Choroid plexus epithelial cell (primary cell): Measurements from ENCODE around the gene ZNF423.

ENCODE experiments used
- DNase-seq: peaks from one replicate; pipeline ENCODE4 v3.0.0-alpha.2; 2010; ENCODE audit warnings: low read depth
- H3K4me3 ChIP-seq: 2 replicates; pipeline ENCODE4 v1.5.1; 2011; ENCODE audit warnings: low read depth, mild to moderate bottlenecking, control low read depth, low read length, moderate library complexity
- CTCF ChIP-seq: conservative IDR thresholded peaks from 2 replicates; pipeline ENCODE4 v1.5.1; 2011; ENCODE audit warnings: low read depth, mild to moderate bottlenecking, control low read depth, inconsistent platforms, low read length, moderate library complexity

ZNF423 gene

GRCh38 chr16:49867796-49868668, 12.1 kb upstream of the ZNF423 start:
- H3K4me3 ChIP-seq: no peak overlapping the region
- no peak for DNase-seq
- TF ChIP-seq CTCF: no peak

GRCh38 chr16:49867234-49867633, 11.3 kb upstream of the ZNF423 start:
- no peak for DNase-seq
- no peak overlapping the region for H3K4me3 ChIP-seq

GRCh38 chr16:49866595-49867071, 10.7 kb upstream of the ZNF423 start:
- H3K4me3 ChIP-seq: no peak overlapping the region
- DNase-seq: no peak
- no peak for TF ChIP-seq CTCF

More at GRCh38 chr16:49867234-49867633, 11.3 kb upstream of the ZNF423 start:
- no peak for TF ChIP-seq CTCF

- no peak overlapping the region for H3K4me3 ChIP-seq
- no peak for DNase-seq
- TF ChIP-seq CTCF: no peak
Measured at GRCh38 chr16:49862694-49863093, 6.8 kb upstream of the ZNF423 start.

- no peak for DNase-seq
Measured at GRCh38 chr16:49861299-49861698, 5.4 kb upstream of the ZNF423 start.

GRCh38 chr16:49860593-49860992, 4.7 kb upstream of the ZNF423 start:
- TF ChIP-seq CTCF: no peak
- no peak for DNase-seq
- H3K4me3 ChIP-seq: no peak overlapping the region

More at GRCh38 chr16:49861299-49861698, 5.4 kb upstream of the ZNF423 start:
- no peak for TF ChIP-seq CTCF
- no peak overlapping the region for H3K4me3 ChIP-seq

- no peak for TF ChIP-seq CTCF
- peak overlapping the region; percentile 62 for H3K4me3 ChIP-seq
- DNase-seq: no peak
Measured at GRCh38 chr16:49859125-49859811, 3.4 kb upstream of the ZNF423 start.
